CD4-positive, CD25-positive, alpha-beta regulatory T cell (primary cell): ENCODE data around the gene TIMM22. TPM values are rescaled to one million over a fixed set of nuclear protein-coding genes. Genes with fewer than 3 reads are reported as not detected.
"Not testable (repeated sequence)": the region's sequence is repeated elsewhere in the genome, so short reads cannot be mapped to it uniquely, and the experiment has no call there.

Experiments
- ATAC-seq, 2 donors: fragments of 150-1000 bp; cut with Tn5 transposase; one replicate each; pipeline ENCODE4 v1.10.0; 2021; ENCODE audit warnings: low read depth in 2 of 2, moderate number of reproducible peaks in 2 of 2, moderate library complexity in 1 of 2
- DNase-seq, 3 donors: peaks; one replicate each; pipeline versions ENCODE4 v3.0.0 to v3.0.0-alpha.2; 2012 to 2022; ENCODE audit warnings: mixed read lengths in 1 of 3
- H3K27ac ChIP-seq: one replicate; pipeline ENCODE4 v1.7.0; 2013; ENCODE audit warnings: mild to moderate bottlenecking, low read length; ENCODE audit not compliant: insufficient read depth, poor library complexity, severe bottlenecking
- H3K27me3 ChIP-seq: one replicate; pipeline ENCODE4 v1.7.0; 2013; ENCODE audit warnings: low read length; ENCODE audit not compliant: control insufficient read depth, insufficient read depth
- H3K36me3 ChIP-seq: one replicate; pipeline ENCODE4 v1.7.0; 2013; ENCODE audit warnings: mild to moderate bottlenecking, low read length, moderate library complexity; ENCODE audit not compliant: control insufficient read depth, insufficient read depth
- H3K4me1 ChIP-seq: 2 replicates; pipeline ENCODE4 v1.7.0; 2013; ENCODE audit warnings: mild to moderate bottlenecking, low read length; ENCODE audit not compliant: insufficient read depth, control insufficient read depth, poor library complexity, severe bottlenecking
- H3K4me3 ChIP-seq: one replicate; pipeline ENCODE4 v1.7.0; 2013; ENCODE audit warnings: low read depth, mild to moderate bottlenecking, low read length, moderate library complexity
- H3K9me3 ChIP-seq, 2 experiments: 1 replicate in 1 of 2; 2 replicates in 1 of 2; pipeline ENCODE4 v1.7.0; 2013; ENCODE audit warnings: low read length in 2 of 2, mild to moderate bottlenecking in 1 of 2, moderate library complexity in 1 of 2; ENCODE audit not compliant: control insufficient read depth in 2 of 2
- H3K27ac Mint-ChIP-seq, 3 donors: one replicate each; pipeline ENCODE4 v1.8.0; 2020 to 2022; ENCODE audit warnings: mild to moderate bottlenecking in 3 of 3, mixed read lengths in 3 of 3, moderate library complexity in 2 of 3
- H3K27me3 Mint-ChIP-seq: one replicate; pipeline ENCODE4 v1.8.0; 2022; ENCODE audit warnings: mild to moderate bottlenecking, mixed read lengths
- H3K36me3 Mint-ChIP-seq: one replicate; pipeline ENCODE4 v1.8.0; 2020; ENCODE audit warnings: mixed read lengths
- H3K4me1 Mint-ChIP-seq, 4 donors: one replicate each; pipeline ENCODE4 v1.8.0; 2020 to 2022; ENCODE audit warnings: mixed read lengths in 4 of 4, mild to moderate bottlenecking in 1 of 4
- H3K4me3 Mint-ChIP-seq, 4 donors: one replicate each; pipeline ENCODE4 v1.8.0; 2020 to 2022; ENCODE audit warnings: mild to moderate bottlenecking in 4 of 4, mixed read lengths in 4 of 4, moderate library complexity in 3 of 4
- H3K9me3 Mint-ChIP-seq, 7 donors: one replicate each; pipeline ENCODE4 v1.8.0; 2020 to 2022; ENCODE audit warnings: mixed read lengths in 7 of 7, mild to moderate bottlenecking in 3 of 7, moderate library complexity in 2 of 7
- polyA plus RNA-seq, 4 donors: library from polyadenylated mRNA; unstranded; fragments of 300-500 nt; fragmentation: Illumina TruSeq; gene quantifications; one replicate each; pipeline ENCODE4 v1.2.3, GENCODE V29; 2021
- total RNA-seq: library from RNA; stranded (reverse); gene quantifications from one replicate; pipeline ENCODE4 v1.2.3, GENCODE V29; 2022

Gene TIMM22
- total RNA-seq (9.2 TPM), polyA plus RNA-seq (10 to 100 TPM; 23.9 to 28.4 (median 25.2) TPM)

DNA sequence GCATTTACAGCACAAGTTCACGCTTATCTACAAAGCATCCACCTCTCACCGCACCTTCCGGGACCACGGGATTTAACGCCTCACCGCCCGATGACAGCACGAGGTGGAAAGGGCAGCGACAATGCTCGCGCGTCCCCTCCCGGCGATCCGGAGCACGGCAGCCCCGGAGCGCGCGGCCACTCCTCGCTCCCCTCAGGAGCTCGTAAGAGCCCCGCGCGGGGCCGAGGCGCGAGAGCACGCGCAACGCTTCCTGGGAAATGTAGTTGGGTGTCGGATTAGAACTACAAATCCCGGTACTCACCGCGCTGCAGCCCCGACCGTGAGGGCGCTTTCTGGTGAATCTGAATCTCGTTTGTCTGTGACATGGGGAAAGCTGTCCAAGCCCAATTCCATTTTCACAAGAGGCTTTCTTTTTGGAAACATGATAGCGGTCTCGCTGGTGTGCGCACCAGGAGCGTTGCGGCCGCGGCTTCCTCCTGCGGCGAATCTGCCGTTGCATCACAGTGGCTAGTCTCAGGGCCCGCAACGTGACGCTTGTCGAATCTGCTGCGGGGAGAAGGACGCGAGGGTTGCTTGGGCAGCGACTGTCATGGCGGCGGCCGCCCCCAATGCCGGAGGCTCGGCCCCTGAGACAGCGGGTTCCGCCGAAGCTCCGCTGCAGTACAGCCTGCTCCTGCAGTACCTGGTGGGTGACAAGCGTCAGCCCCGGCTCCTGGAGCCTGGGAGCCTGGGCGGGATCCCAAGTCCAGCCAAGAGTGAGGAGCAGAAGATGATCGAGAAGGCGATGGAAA is at the start of gene TIMM22:
Gene TIMM22 (plus strand): TSS at position 576 of the 791 bp plus-strand sequence. CDS start 14 bp downstream, at position 590.
- Histone ChIP-seq H3K27me3 (no peaks in the 10 kb centered on the region), H3K9me3 (peaks cover 7 to 26% of the 10 kb centered on the region in 2 experiments), H3K36me3 (peaks cover 22% of the 10 kb centered on the region), H3K4me1 (peaks cover 24% of the 10 kb centered on the region), H3K27ac (peak within 1 kb of the TSS; percentile 81), H3K4me3 (peak within 1 kb of the TSS; percentile 92)
- peaks cover 13% of the 10 kb centered on the region for H3K36me3 Mint-ChIP-seq
- peak within 1 kb of the TSS; percentile 95 to 99 (median 97) for H3K4me3 Mint-ChIP-seq
- H3K27me3 Mint-ChIP-seq, result peaks cover 6% of the 10 kb centered on the region
- H3K27ac Mint-ChIP-seq, result peak within 1 kb of the TSS; percentile 95 to 97 (median 96)
- peaks cover 12 to 33% (median 20%) of the 10 kb centered on the region in 4 donors for H3K4me1 Mint-ChIP-seq
- ATAC-seq (peak; percentile 94 to 96), DNase-seq (peak; percentile 87 to 98 (median 96))
- H3K9me3 Mint-ChIP-seq, result peaks cover 0 to 18% (median 0%) of the 10 kb centered on the region in 7 donors

DNA sequence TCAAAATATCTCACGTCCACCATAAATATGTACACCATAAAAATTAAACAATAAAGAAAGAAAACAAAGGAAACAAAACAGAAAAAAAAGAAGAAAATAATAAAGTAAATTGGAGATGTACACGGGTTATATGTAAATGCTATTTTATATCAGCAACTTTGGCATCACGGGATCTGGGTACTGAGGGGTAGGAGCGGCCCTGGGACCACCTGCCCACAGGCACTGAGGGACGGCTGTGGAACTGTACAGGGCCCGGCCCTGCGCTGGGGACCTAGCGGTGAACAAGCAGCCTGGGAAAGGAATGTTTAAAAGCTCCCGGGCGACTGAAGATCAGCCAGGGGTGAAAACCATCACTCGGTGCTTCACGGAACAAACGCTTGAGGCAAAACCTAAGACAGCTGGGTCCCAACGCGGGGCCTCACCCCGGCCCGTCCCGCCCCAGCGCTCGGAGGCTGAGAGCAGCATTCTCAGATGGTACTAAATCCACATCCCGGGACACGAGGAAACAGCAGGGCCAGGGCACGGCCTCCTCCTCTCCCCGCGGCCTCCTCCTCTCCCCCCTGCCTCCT is 48.6 kb upstream of the TIMM22 start:
- DNase-seq (no peak), ATAC-seq (no peak)
- Mint-ChIP-seq H3K9me3 (no peaks in the 10 kb centered on the region), H3K4me3 (no peak overlapping the region), H3K4me1 (peaks cover 0 to 5% (median under 1%) of the 10 kb centered on the region in 4 donors), H3K27me3 (peaks cover 4% of the 10 kb centered on the region), H3K27ac (no peak overlapping the region), H3K36me3 (no peaks in the 10 kb centered on the region)
- Histone ChIP-seq H3K27me3 (no peaks in the 10 kb centered on the region), H3K4me3 (no peak overlapping the region), H3K27ac (no peak overlapping the region), H3K4me1 (no peaks in the 10 kb centered on the region), H3K9me3 (no peaks in the 10 kb centered on the region), H3K36me3 (no peaks in the 10 kb centered on the region)

DNA sequence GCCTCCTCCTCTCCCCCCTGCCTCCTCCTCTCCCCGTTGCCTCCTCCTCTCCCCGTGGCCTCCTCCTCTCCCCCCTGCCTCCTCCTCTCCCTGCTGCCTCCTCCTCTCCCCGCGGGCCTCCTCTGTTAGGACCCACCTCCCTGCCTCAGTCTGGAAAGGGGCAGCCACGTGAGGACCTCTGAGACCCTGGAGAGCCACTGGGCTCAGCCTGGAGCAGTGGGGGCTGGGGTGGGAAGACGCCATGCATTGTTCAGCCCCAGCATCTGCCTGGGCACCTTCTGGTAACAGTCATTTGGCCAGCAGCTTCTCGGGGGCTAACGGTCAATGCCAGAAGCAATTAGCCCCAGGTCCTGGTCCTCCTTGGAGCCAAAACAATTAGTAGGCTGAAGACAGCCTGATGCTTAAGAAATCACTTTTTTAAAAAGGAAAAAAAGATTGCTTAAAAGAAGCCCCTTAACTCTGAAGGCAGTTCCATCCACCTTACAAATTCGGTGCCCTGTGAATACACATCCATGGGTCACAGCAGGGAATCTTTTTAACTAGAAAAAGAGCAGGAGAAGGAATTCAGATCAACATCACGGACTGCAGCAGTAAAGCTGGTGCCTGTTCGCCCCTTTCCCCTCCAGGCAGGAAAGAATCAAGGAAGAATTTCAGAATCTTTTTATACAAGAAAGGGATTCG is 47.2 kb upstream of the TIMM22 start:
- H3K27ac Mint-ChIP-seq, result no peak overlapping the region
- no peaks in the 10 kb centered on the region for H3K4me1 ChIP-seq
- H3K36me3 Mint-ChIP-seq, result no peaks in the 10 kb centered on the region
- no peaks in the 10 kb centered on the region for H3K9me3 ChIP-seq
- H3K4me3 Mint-ChIP-seq, result no peak overlapping the region
- ATAC-seq, result no peak
- no peak overlapping the region for H3K27ac ChIP-seq
- H3K27me3 ChIP-seq, result no peaks in the 10 kb centered on the region
- no peaks in the 10 kb centered on the region for H3K9me3 Mint-ChIP-seq
- H3K36me3 ChIP-seq, result no peaks in the 10 kb centered on the region
- no peak overlapping the region for H3K4me3 ChIP-seq
- peaks cover 0 to 5% (median under 1%) of the 10 kb centered on the region in 4 donors for H3K4me1 Mint-ChIP-seq
- peaks cover 4% of the 10 kb centered on the region for H3K27me3 Mint-ChIP-seq
- DNase-seq, result no peak

DNA sequence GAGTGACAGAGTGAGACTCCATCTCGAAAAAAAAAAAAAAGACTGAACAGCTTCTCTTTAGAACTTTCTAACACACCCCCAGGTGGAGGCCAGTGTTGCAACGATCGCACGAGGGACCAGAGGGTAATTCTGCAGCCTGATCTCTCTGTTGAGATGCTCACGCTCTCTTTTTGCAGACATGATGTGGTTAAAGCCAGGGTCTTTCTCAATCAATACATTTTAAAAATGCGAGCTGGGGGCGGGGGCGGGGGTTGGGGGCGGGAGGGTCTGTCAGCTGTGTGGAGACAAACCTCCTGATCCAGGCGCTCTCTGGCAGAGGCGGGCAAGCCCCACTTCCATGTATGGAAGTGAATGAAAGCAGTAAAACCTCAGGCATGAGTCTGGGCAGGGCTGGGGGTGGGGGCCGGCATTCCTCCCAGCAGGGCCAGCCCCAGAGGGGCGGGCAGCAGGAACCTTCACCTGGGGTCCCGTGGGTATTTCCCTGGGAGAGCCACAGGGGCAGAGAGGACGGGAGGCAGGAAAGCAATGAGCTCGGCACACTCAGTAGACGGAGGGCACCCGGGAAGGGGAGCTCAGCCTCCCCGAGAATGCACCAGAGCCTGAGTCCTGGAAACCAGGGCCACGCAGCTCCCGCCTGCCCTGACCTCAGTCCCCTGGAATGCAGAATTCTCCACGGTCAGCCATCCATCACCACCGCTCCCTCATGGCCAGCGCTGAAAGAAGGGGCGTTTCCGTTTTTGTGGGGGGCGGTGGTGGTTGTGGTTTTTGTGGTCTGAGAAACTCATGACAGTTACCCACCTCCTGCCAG is 45.4 kb upstream of the TIMM22 start:
- Mint-ChIP-seq H3K4me1 (peaks cover 0 to 5% (median under 1%) of the 10 kb centered on the region in 4 donors), H3K27ac (no peak overlapping the region), H3K4me3 (no peak overlapping the region), H3K9me3 (no peaks in the 10 kb centered on the region), H3K27me3 (no peaks in the 10 kb centered on the region), H3K36me3 (no peaks in the 10 kb centered on the region)
- H3K27ac ChIP-seq, result no peak overlapping the region
- DNase-seq, result no peak
- no peaks in the 10 kb centered on the region for H3K4me1 ChIP-seq
- no peaks in the 10 kb centered on the region for H3K36me3 ChIP-seq
- no peak for ATAC-seq
- no peaks in the 10 kb centered on the region for H3K27me3 ChIP-seq
- no peaks in the 10 kb centered on the region for H3K9me3 ChIP-seq
- no peak overlapping the region for H3K4me3 ChIP-seq

DNA sequence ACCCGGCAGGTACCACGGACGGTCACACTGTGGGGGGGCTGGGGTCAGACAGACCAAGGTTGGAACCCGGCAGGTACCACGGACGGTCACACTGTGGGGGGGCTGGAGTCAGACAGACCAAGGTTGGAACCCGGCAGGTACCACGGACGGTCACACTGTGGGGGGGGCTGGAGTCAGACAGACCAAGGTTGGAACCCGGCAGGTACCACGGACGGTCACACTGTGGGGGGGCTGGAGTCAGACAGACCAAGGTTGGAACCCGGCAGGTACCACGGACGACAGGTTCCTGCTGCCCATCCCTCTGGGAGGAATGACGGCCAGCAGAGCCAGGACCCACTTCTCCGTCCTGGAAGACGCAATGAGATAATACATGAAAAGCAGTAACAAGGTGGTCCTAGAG is 44.3 kb upstream of the TIMM22 start:
- not testable (repeated sequence) for H3K27ac Mint-ChIP-seq, H3K27ac ChIP-seq, H3K4me3 ChIP-seq, H3K36me3 Mint-ChIP-seq, ATAC-seq, H3K36me3 ChIP-seq, H3K4me1 Mint-ChIP-seq, H3K9me3 ChIP-seq, H3K4me3 Mint-ChIP-seq, DNase-seq, H3K27me3 Mint-ChIP-seq, H3K9me3 Mint-ChIP-seq, H3K27me3 ChIP-seq, H3K4me1 ChIP-seq

DNA sequence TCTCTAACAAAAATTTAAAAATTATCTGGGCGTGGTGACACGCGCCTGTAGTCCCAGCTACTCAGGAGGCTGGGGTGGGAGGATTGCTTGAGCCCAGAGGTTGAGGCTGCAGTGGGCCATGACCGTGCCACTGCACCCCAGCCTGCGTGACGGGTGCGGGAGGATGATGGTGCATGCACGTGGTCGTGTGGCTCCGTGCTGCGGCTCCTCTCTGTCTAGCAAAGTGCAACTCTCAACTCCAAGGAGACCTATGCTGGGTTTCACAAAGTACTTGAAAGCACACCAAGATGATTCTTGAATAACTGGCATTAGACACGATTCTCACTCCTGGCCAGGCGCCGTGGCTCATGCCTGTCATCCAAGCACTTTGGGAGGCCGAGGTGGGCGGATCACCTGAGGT is 43.2 kb upstream of the TIMM22 start:
- no peak overlapping the region for H3K4me3 Mint-ChIP-seq
- no peaks in the 10 kb centered on the region for H3K27me3 Mint-ChIP-seq
- DNase-seq, result no peak
- no peak overlapping the region for H3K4me3 ChIP-seq
- H3K36me3 Mint-ChIP-seq, result no peaks in the 10 kb centered on the region
- H3K9me3 ChIP-seq, result no peaks in the 10 kb centered on the region
- H3K4me1 ChIP-seq, result no peaks in the 10 kb centered on the region
- H3K4me1 Mint-ChIP-seq, result peaks cover 0 to 2% (median 0%) of the 10 kb centered on the region in 4 donors
- ATAC-seq, result no peak
- H3K27me3 ChIP-seq, result no peaks in the 10 kb centered on the region
- no peak overlapping the region for H3K27ac Mint-ChIP-seq
- H3K9me3 Mint-ChIP-seq, result no peaks in the 10 kb centered on the region
- no peaks in the 10 kb centered on the region for H3K36me3 ChIP-seq
- H3K27ac ChIP-seq, result no peak overlapping the region

DNA sequence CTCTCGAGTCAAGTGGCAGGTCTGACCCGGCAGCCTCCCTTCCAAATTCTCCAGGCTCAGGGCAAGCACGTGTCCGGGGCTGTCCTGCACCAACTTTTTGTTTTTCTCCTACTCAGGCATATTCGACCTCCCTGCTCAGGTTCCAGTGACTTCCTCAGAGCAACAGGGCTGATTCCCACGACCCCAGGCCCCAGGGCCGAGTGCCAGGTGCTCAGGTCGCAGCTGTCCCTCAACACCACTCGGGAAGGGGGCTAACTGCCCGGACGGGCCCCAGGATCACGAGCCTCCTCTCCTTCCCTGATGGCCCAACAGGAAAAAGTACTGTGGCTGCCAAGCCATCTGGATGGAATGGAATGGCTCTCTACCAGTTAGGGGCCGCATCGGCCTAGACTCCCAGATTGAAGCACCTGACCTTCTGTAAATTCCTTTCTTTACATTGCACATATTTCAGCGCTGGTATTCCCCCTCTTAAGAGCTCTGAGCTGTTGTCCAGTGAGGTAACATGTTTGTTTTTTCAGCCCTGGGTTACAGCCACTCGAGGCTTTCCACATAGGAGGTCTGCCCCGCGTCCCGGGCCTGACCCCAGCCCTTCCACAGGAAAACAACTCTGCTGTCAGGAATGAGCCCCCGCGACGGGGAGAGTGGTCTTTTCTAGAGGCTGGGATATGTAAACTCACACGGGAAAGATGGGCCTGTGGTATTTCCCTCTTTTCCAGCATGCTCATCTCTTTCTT is 42.3 kb upstream of the TIMM22 start:
- no peaks in the 10 kb centered on the region for H3K9me3 ChIP-seq
- ATAC-seq (no peak), DNase-seq (no peak)
- H3K36me3 ChIP-seq, result no peaks in the 10 kb centered on the region
- H3K9me3 Mint-ChIP-seq, result no peaks in the 10 kb centered on the region
- H3K4me3 ChIP-seq, result no peak overlapping the region
- peaks cover 0 to 2% (median 0%) of the 10 kb centered on the region in 4 donors for H3K4me1 Mint-ChIP-seq
- H3K4me3 Mint-ChIP-seq, result no peak overlapping the region
- H3K27me3 ChIP-seq, result no peaks in the 10 kb centered on the region
- H3K36me3 Mint-ChIP-seq, result no peaks in the 10 kb centered on the region
- H3K27me3 Mint-ChIP-seq, result no peaks in the 10 kb centered on the region
- no peak overlapping the region for H3K27ac ChIP-seq
- no peaks in the 10 kb centered on the region for H3K4me1 ChIP-seq
- no peak overlapping the region for H3K27ac Mint-ChIP-seq
